Panc1 (cell line): ENCODE results near the gene DUT.

Experiments used
- CTCF ChIP-seq: fragments of 450-650 bp; IDR thresholded peaks from 2 replicates; pipeline ENCODE4 v1.5.1; 2017; ENCODE audit warnings: mild to moderate bottlenecking
- POLR2AphosphoS5 ChIP-seq: IDR thresholded peaks from 2 replicates; pipeline ENCODE4 v1.6.1; 2012; ENCODE audit warnings: mild to moderate bottlenecking, low read depth, low read length, moderate library complexity
- REST ChIP-seq, 2 experiments: IDR thresholded peaks; 2 replicates each; pipeline ENCODE4 v1.6.1; 2011 to 2012; ENCODE audit warnings: low read depth in 2 of 2, control low read depth in 1 of 2, low read length in 1 of 2, mild to moderate bottlenecking in 1 of 2, moderate library complexity in 1 of 2; ENCODE audit not compliant: insufficient read depth in 1 of 2
- SIN3A ChIP-seq: IDR thresholded peaks from 2 replicates; pipeline ENCODE4 v1.6.1; 2012; ENCODE audit warnings: low read depth, mild to moderate bottlenecking, low read length, moderate library complexity, borderline replicate concordance; ENCODE audit not compliant: insufficient read depth
- TCF7L2 ChIP-seq: IDR thresholded peaks from 2 replicates; pipeline ENCODE4 v1.6.1; 2011; ENCODE audit warnings: mild to moderate bottlenecking, low read depth, low read length, inconsistent platforms

GRCh38 chr15:48304398-48304797 is 26.8 kb upstream of the DUT start:
- TF ChIP-seq CTCF (no peak), REST (IDR thresholded peaks at IDR 0.05; ENCODE audit: insufficient read depth in 1 of 2, low read depth in 2 of 2, low read length in 1 of 2) (no peak), POLR2AphosphoS5 (no peak), SIN3A (no peak), TCF7L2 (no peak)
